Measurements from ENCODE around the gene POGLUT2.

Gene POGLUT2

DNA sequence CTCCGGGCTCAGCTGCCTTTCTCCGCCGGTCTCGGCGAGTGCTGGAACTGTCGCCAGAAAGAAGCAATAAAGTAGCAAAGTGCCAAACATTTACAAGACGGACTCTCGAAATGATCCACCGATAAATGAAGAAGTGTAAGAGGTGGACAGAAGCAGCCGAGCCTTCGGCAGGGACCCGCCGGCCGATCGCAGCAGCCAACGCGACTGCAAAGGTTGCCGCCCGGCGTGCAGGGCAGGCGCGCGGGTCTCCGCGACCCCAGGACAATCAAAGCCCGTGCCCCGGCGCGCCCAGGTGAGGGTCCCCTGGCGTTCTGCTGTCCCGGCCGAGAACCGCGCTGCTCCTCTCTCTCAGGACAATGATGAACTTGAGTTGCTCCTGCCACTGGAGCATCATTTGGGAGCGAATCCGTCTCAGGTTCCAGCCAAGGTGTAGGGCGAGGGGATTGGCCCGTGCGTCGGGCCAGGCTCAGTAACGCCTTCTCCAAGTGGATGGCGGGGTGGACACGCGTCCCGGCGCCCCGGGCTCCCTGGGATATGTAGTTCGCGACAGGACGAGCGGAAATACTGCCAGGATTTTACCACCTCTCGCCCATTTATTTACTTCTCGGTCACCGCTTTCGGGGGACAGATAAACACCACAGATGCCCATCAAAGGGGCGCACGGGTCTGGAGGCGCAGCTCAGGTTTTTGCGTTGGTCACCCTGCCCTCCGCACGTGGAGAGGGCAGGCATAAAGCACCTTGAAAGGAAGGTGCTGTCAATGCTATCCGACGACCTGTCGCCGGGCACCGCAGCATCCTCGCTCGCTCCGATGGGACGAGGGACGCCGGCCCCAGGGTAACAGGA is at the start of gene POGLUT2, which contains the start of gene BIVM:
Gene POGLUT2 (minus strand): TSS at position 396 of the 845 bp plus-strand sequence. CDS start 306 bp downstream, at position 90.
Gene BIVM (plus strand): TSS at position 539 of the 845 bp plus-strand sequence. CDS start 8,149 bp downstream, outside the sequence.
- Histone ChIP-seq H2AFZ (ENCODE audit: low read depth, low read length) (peak within 1 kb of the TSS; percentile 83), H3K4me1 (ENCODE audit: insufficient read depth, low read length) (peaks cover 8% of the 10 kb centered on the region), H3K9me3 (ENCODE audit: low read length) (no peaks in the 10 kb centered on the region), H3K36me3 (ENCODE audit: insufficient read depth, low read length) (peaks cover 8% of the 10 kb centered on the region), H3K4me3 (ENCODE audit: low read length) (peak within 1 kb of the TSS; percentile 72), H3K27me3 (ENCODE audit: insufficient read depth, low read length) (no peaks in the 10 kb centered on the region)

DNA sequence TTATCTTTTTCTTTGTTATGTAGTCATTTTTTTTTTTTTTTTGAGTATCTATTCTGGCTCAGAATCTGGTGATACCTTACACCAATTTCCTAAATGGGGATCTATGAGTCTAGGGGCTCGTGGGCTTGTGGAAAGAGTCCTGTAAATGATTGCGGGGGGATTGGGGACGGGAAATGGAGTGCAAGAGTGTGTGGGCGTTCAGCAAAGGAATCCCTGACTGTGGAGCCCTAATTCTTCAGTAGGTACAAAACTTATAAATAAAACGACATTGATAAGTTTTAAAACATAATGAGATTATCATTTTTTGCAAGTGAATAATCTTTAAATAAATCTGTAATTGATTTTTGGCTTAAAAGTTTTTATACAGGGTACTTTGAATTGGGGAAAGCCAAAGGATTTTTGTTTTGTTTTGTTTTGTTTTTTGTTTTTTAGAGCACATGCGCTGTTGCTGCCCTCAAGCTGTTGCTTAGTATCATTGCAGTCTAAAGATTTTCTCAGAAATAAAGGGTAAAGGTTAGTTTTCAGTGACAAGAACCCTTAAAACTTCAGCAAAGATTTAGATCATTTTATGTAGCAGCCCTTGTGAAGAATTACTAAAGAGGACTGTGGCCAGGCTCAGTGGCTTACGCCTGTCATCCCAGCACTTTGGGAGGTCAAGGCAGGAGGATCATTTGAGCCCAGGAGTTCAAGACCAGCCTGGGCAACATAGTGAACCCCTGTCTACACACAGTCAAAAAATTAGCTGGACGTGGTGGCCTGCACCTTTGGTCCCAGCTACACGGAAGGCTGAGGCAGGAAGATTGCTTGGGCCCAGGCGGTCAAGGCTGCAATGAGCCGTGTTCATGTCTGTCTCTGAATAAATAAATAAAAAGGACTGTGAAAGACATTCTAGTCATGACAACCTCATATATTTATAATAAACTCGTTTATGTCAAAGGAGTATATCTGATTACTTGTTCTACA is 48.8 kb upstream of the POGLUT2 start:
- Histone ChIP-seq H3K4me3 (ENCODE audit: low read length) (peak overlapping the region; percentile 92), H3K36me3 (ENCODE audit: insufficient read depth, low read length) (peaks cover 1% of the 10 kb centered on the region), H3K27me3 (ENCODE audit: insufficient read depth, low read length) (no peaks in the 10 kb centered on the region), H3K4me1 (ENCODE audit: insufficient read depth, low read length) (peaks cover 12% of the 10 kb centered on the region), H2AFZ (ENCODE audit: low read depth, low read length) (peak overlapping the region; percentile 83), H3K9me3 (ENCODE audit: low read length) (no peaks in the 10 kb centered on the region)

DNA sequence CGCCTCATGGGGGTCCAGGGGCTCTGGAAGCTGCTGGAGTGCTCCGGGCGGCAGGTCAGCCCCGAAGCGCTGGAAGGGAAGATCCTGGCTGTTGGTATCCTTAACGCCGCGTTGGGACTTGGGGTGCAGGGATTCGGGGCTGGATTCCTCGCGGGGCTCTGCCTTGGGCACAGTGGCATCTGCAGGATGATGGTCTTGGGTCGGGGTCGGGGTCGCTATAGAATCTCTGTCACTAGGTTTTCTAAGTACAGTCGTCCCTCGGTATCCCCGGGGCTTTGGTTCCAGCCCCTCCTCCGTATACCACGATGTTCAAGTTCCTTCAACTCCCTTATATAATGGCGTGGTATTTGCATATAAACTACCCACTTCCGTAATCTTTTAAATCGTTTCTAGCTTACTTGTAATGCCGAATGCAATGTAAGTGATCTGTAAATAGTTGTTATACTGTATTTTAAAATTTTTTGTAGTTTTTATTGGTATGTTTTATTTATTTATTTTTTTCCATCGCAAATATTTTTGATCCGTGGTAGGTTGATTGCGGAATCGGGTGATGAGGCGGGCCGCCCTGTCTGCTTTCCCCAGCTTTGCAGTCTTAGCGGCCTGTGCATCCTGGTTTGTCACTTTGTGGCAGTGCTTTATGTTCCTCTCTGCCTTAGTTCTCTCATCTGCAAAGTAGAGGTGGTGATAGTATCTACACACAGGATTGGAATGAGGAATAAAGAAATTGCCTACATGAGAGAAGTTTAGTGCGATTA is 47.7 kb upstream of the POGLUT2 start:
- H2AFZ ChIP-seq (ENCODE audit: low read depth, low read length): peak overlapping the region; percentile 83
- H3K4me1 ChIP-seq (ENCODE audit: insufficient read depth, low read length): peaks cover 12% of the 10 kb centered on the region
- H3K4me3 ChIP-seq (ENCODE audit: low read length): peak overlapping the region; percentile 92
- no peaks in the 10 kb centered on the region for H3K9me3 ChIP-seq (ENCODE audit: low read length)
- no peaks in the 10 kb centered on the region for H3K27me3 ChIP-seq (ENCODE audit: insufficient read depth, low read length)
- H3K36me3 ChIP-seq (ENCODE audit: insufficient read depth, low read length): no peaks in the 10 kb centered on the region

DNA sequence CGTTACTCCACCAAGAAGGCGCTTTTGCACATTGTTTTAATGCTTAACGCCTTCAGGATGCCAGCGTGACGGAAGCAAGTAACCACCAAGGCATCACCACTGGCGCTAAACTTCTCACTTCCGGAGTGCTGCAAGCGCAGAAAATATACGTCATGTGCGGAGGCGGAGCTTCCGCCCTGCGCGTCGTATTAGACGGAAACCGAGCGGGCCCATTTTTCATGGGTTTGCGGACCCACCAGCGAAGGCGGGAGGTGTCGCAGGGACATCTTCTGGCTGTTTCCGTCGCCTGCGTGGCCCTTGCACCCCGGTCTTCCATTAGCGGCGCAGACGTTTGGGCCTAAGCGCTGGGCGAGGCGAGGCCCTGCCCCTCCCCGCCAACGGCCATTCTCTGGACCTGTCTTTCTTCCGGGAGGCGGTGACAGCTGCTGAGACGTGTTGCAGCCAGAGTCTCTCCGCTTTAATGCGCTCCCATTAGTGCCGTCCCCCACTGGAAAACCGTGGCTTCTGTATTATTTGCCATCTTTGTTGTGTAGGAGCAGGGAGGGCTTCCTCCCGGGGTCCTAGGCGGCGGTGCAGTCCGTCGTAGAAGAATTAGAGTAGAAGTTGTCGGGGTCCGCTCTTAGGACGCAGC is 47.0 kb upstream of the POGLUT2 start, which contains the start of gene ERCC5:
Gene ERCC5 (plus strand): TSS at position 403 of the 631 bp plus-strand sequence. CDS start 235 bp downstream, outside the sequence.
- peak within 1 kb of the TSS; percentile 83 for H2AFZ ChIP-seq (ENCODE audit: low read depth, low read length)
- H3K4me1 ChIP-seq (ENCODE audit: insufficient read depth, low read length): peaks cover 12% of the 10 kb centered on the region
- no peaks in the 10 kb centered on the region for H3K36me3 ChIP-seq (ENCODE audit: insufficient read depth, low read length)
- H3K4me3 ChIP-seq (ENCODE audit: low read length): peak within 1 kb of the TSS; percentile 92
- no peaks in the 10 kb centered on the region for H3K27me3 ChIP-seq (ENCODE audit: insufficient read depth, low read length)
- no peaks in the 10 kb centered on the region for H3K9me3 ChIP-seq (ENCODE audit: low read length)

DNA sequence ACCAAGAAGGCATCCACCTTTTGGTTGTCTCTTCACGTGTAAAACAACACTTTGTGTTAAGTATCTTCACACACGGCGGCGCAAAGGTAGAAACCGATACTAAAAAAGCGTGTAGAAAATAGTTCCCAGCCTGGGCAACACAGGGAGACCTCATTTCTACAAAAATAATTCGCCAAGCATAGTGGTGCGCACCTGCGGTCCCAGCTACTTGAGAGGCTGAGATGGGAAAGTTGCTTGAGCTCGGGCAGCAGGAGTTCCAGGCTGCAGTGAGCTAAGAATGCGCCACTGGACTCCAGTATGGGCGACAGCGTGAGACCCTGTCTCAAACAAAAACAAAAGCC is 46.5 kb upstream of the POGLUT2 start:
- no peaks in the 10 kb centered on the region for H3K36me3 ChIP-seq (ENCODE audit: insufficient read depth, low read length)
- peaks cover 12% of the 10 kb centered on the region for H3K4me1 ChIP-seq (ENCODE audit: insufficient read depth, low read length)
- H3K9me3 ChIP-seq (ENCODE audit: low read length): no peaks in the 10 kb centered on the region
- H3K27me3 ChIP-seq (ENCODE audit: insufficient read depth, low read length): no peaks in the 10 kb centered on the region
- peak overlapping the region; percentile 92 for H3K4me3 ChIP-seq (ENCODE audit: low read length)
- peak overlapping the region; percentile 83 for H2AFZ ChIP-seq (ENCODE audit: low read depth, low read length)

DNA sequence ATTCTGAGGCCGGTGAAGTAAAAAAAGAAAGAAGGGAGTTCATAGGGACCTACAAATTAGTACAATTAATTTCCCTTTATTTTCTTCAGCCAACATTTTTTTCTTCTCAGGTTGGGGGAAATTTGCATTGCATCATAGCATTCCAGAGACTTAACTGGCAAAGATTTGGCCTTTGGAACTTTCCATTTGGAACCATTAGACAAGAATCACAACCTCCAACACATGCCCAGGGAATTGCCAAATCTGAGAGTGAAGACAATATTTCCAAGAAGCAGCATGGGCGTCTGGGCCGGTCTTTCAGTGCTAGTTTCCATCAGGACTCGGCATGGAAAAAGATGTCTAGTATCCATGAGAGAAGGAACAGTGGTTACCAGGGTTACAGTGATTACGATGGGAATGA is 40.7 kb upstream of the POGLUT2 start:
- no peak overlapping the region for H2AFZ ChIP-seq (ENCODE audit: low read depth, low read length)
- peaks cover 22% of the 10 kb centered on the region for H3K36me3 ChIP-seq (ENCODE audit: insufficient read depth, low read length)
- H3K4me1 ChIP-seq (ENCODE audit: insufficient read depth, low read length): peaks cover under 1% of the 10 kb centered on the region
- H3K9me3 ChIP-seq (ENCODE audit: low read length): no peaks in the 10 kb centered on the region
- H3K4me3 ChIP-seq (ENCODE audit: low read length): no peak overlapping the region
- H3K27me3 ChIP-seq (ENCODE audit: insufficient read depth, low read length): no peaks in the 10 kb centered on the region

DNA sequence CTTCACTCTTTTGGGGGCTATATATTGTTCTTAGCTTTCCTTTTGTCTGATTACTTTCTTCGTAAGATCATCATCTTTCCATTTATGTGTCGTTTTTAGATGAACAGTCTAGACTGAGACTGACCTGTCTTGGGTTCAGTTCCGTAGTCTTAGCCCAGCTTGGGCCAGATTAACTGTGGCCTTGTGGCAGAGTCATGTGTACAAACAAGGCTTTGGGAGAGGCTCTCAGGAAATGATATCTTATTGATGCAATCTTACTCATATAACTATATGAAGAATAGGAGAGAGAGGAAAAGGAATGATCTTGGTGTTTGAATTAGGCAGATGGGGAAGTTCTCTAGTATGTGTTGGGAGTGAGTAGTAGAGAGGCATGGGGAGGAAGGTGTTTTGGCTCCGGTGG is 40.2 kb upstream of the POGLUT2 start:
- Histone ChIP-seq H3K36me3 (ENCODE audit: insufficient read depth, low read length) (peaks cover 22% of the 10 kb centered on the region), H3K9me3 (ENCODE audit: low read length) (no peaks in the 10 kb centered on the region), H2AFZ (ENCODE audit: low read depth, low read length) (no peak overlapping the region), H3K27me3 (ENCODE audit: insufficient read depth, low read length) (no peaks in the 10 kb centered on the region), H3K4me3 (ENCODE audit: low read length) (no peak overlapping the region), H3K4me1 (ENCODE audit: insufficient read depth, low read length) (no peaks in the 10 kb centered on the region)

DNA sequence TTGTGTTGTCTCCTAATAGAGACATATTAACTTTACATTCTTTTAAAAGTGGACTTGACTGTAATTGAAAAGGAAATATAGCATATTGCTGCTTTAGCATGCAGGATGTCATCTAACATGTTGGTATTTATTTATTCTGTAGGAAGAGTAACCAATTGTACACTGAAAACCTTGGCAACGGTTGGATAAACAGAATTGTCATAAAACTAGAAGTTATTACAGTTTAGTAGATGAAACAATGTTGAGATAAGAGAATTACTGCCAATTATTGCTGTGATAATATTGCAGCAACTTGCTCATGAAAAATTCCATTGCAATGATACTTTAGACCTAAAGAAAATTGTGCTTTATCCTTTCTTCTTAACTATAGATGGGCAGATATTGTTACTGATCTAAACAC is 39.5 kb upstream of the POGLUT2 start:
- H3K9me3 ChIP-seq (ENCODE audit: low read length): no peaks in the 10 kb centered on the region
- no peaks in the 10 kb centered on the region for H3K27me3 ChIP-seq (ENCODE audit: insufficient read depth, low read length)
- no peak overlapping the region for H2AFZ ChIP-seq (ENCODE audit: low read depth, low read length)
- H3K4me1 ChIP-seq (ENCODE audit: insufficient read depth, low read length): no peaks in the 10 kb centered on the region
- H3K36me3 ChIP-seq (ENCODE audit: insufficient read depth, low read length): peaks cover 26% of the 10 kb centered on the region
- no peak overlapping the region for H3K4me3 ChIP-seq (ENCODE audit: low read length)

DNA sequence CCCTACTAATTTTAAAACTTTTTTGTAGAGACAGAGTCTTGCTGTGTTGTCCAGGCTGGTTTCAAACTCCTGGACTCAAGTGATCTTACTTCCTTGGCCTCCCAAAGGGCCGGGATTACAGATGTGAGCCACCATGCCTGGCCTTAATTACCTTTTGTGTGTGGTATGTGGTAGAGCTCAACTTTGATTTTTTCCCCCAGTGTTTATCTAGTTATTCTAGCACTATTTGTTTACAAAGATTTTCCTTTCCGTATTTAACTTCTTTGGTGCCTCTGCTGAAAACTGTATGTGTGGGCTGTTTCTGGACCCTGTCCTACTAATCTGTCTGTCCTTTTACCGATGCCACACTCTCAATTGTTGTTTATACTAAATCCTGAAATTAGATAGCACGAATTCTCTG is 37.7 kb upstream of the POGLUT2 start:
- Histone ChIP-seq H3K9me3 (ENCODE audit: low read length) (no peaks in the 10 kb centered on the region), H3K4me3 (ENCODE audit: low read length) (no peak overlapping the region), H3K4me1 (ENCODE audit: insufficient read depth, low read length) (no peaks in the 10 kb centered on the region), H3K27me3 (ENCODE audit: insufficient read depth, low read length) (no peaks in the 10 kb centered on the region), H2AFZ (ENCODE audit: low read depth, low read length) (no peak overlapping the region), H3K36me3 (ENCODE audit: insufficient read depth, low read length) (peaks cover 27% of the 10 kb centered on the region)

DNA sequence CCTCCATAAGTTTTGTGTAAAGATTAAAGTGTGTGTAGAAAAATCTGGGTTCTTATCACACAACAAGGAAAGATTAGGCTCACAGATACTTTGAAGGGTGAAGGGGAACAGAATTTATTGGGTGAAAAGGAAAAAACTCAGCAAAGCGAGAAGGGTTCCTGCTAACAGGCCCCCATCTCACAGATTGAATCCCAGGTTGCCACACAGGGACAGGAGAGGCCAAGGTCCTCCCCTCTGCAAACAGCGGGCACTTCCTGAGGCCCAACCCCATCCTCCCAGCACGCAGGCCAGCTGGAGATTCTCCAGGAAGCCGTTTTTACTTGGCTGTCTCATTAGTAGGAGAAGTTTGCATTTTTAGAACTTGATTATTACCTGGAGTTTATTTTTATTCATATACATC is 31.9 kb upstream of the POGLUT2 start:
- peaks cover 26% of the 10 kb centered on the region for H3K36me3 ChIP-seq (ENCODE audit: insufficient read depth, low read length)
- no peaks in the 10 kb centered on the region for H3K9me3 ChIP-seq (ENCODE audit: low read length)
- H3K4me3 ChIP-seq (ENCODE audit: low read length): no peak overlapping the region
- H2AFZ ChIP-seq (ENCODE audit: low read depth, low read length): no peak overlapping the region
- H3K4me1 ChIP-seq (ENCODE audit: insufficient read depth, low read length): no peaks in the 10 kb centered on the region
- no peaks in the 10 kb centered on the region for H3K27me3 ChIP-seq (ENCODE audit: insufficient read depth, low read length)

DNA sequence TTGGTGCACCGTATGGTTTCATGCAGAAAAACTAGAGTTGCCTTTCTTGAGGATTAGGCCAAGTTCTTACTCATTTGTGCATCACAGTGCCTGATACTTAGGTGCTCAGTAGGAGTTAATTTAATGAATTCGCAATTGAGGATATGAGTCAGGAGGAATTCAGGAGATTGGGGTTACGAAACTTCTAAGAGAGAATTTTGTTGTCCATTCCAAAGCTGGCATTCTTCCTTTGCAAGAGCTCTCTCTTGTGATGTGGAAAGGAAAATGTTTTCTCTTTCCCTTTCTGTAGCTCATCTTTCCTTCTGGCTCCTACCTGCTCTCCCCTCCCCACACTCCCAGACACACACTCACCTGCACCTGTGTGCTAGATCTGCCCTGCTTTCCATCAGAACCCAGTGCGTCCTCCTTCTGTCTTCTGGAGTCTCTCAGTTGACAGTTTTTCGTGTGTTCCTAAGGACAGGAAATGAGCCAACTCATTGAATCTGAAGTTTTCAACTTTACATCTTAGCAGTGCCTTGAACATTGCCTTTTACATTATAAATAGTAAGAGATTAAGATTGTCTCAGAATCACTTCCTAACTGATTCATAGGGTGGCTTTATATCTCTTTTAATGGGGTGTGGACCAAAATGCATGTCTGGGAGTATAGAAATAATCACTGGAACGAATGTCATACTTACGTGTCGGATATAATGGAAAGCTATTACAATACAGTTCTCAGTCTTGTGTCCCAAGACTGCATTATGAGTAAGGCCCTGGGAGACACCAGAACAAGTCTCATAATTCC is 27.3 kb upstream of the POGLUT2 start:
- Histone ChIP-seq H3K4me1 (ENCODE audit: insufficient read depth, low read length) (no peaks in the 10 kb centered on the region), H3K27me3 (ENCODE audit: insufficient read depth, low read length) (no peaks in the 10 kb centered on the region), H3K36me3 (ENCODE audit: insufficient read depth, low read length) (peaks cover 39% of the 10 kb centered on the region), H3K9me3 (ENCODE audit: low read length) (peaks cover 5% of the 10 kb centered on the region), H3K4me3 (ENCODE audit: low read length) (no peak overlapping the region), H2AFZ (ENCODE audit: low read depth, low read length) (no peak overlapping the region)
